Activated naive CD4-positive, alpha-beta T cell (primary cell): Measurements from ENCODE around the gene KARS1.

ENCODE experiments used
- DNase-seq, 4 experiments: peaks; one replicate each; lab custom pipeline; 2025; lab: John Stamatoyannopoulos, UW

KARS1 gene

GRCh38 chr16:75647492-75648264, at the start of gene KARS1, which contains the start of gene TERF2IP:
KARS1 (minus strand) TSS chr16:75647665; CDS start chr16:75647639, 26 bp downstream.
TERF2IP (plus strand) TSS chr16:75647773; CDS start chr16:75647883, 110 bp downstream.
- peak; percentile 81 to 95 (median 87) for DNase-seq

DNA sequence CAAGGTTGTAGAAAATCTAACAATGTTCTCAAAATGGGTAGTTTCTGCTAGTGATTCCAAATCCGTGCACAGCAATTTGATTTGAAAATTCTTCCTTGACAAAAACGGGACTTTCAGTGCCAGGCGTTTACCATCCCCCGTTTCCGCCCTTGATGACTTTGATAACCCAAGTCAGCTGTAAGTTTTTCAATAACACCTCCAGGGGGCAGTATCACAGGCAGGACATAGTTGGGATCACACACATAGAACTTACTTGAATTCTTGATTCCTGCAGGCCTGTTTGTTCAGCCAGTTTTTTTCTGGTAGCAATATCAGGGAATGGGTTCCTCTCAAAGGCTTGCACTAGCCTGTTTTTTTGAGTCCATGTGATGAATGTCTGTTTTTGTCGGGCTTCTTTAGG, 48.2 kb upstream of the KARS1 start:
- DNase-seq, result no peak

GRCh38 chr16:75687361-75687760, 39.9 kb upstream of the KARS1 start:
- no peak for DNase-seq

GRCh38 chr16:75682308-75682707, 34.8 kb upstream of the KARS1 start:
- DNase-seq, result no peak

- no peak for DNase-seq
These were observed 31.9 kb upstream of the KARS1 start for GRCh38 chr16:75679366-75679765.

DNA sequence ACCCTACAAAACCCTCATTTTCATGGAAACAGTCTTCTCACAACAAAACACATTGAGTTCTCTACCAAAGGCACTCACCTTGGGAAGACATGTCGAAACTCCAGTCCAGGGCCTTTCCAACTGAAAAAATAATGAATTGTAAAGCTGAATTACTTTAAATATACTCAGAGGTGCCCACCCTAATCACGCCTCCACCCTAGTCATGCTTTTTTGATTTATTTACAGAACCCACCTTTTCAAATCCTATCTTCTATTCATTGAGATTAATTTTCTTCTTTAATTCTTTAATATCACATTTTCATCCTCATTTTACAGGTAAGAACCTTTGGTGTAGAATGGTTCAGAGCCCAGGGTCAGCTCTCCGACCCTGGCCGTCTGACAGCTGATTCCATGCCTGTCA, 29.4 kb upstream of the KARS1 start, which contains the start of gene CPHXL2:
Gene CPHXL2, minus strand, starts transcription at position 101 of the 400 bp plus-strand sequence. Its CDS starts 10 bp downstream, at position 91.
- no peak for DNase-seq

DNA sequence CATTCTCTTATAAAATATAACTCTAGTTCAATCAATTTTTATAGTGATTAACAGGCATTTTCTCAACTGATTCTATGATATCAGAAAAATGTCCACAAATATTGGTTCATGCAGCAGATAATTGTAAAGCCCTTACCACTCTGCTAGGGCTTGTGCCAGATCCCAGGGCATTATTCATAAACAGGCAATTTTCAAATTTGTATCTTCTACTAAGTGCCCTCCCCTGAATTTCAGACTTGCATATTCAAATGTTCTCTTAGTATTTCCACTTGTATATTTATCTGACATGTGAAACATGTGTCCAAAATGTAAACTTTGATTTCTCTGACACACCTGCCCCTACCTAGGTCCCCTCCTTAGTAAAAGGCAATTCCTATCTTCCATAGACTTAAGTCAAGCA, 20.0 kb upstream of the KARS1 start:
- no peak for DNase-seq

DNA sequence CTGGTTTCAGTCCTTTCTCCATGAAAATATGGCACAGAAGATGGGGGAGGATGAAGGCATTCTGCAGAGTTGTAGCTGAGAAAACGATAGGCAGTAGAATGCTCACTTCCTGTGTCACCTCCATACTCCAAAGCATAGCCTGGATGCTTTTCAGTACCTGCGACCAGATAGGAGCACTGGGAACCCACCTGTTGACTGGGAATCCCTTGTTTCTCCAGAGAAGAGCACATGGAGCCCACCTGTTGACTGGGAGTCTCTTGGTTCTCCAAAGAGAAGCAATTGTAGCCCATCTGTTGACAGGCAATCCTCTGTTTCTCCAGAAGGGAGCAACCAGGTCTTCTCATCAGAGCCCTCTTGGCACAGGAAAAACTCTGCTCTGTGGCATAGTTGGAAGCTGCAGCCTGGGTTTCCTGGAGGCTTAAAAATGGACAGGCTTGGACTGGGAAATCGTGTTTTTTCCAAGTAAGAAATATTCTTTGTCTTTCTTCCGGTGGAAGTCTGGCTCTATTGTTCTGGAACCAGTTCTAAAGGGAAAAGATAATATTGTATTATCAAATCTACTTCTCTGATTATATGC, 13.3 kb upstream of the KARS1 start:
- DNase-seq, result no peak

DNA sequence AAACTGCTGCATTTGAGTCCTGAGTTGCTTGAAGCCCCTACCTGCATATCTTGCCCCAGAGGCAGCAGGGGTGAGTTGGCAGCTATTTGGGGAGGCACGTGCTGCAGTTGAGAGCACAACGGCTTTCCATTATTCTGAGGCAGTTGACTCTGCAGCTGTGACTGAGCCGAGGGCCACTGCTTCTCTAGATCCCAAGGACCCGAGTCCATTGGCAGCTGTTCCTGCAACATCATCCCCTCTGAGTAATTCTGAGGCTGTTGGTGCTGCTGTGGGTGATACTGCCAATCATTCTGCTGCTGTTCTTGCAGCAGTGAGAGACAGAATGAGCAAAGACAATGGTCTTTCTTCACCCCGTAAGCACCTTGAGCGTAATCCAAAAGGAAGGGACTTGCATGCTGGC, 12.9 kb upstream of the KARS1 start:
- no peak for DNase-seq

GRCh38 chr16:75658175-75658574, 10.7 kb upstream of the KARS1 start:
- DNase-seq, result no peak

DNA sequence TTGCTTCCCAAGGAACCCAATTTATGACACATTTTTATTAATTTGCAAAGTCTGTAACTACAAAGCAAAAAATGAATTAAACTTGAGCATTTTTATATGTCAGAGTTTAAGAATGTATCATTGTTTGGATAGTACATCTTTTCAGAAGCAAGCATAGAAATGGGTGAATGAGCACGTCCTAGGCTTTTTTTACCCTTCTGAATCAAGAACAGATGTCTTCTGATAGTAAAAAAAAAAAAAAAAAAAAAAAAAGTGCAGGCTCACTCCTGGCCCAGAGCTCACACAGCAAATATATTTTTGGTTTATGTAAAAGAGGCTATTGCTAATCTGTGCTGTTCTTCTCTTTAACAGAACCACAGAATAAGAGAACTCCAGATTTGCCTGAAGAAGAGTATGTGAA, 6.5 kb upstream of the KARS1 start:
- DNase-seq, result no peak

- peak; percentile 53 to 83 (median 73) for DNase-seq
These were observed 1.0 kb upstream of the KARS1 start for GRCh38 chr16:75648265-75649076.

DNA sequence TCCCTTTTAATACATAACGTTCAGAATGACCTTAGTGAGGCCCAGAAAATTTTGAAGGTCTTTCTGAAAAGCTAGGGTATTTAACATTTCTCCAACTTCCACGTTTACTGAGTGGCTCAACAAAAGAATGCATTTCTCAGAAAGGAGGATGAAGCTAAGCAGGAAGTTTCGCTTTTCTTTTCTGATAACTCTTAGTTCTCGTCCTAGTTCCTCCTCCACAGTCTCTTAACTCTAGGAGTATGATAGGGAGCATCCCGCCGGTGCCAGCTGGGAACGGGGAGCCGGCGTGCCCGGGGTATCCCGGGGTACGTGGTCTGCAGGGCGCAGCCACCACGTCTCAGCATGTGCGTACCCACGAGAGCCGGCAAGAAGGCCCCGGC, 363 bp downstream of the KARS1 start:
- no peak for DNase-seq

DNA sequence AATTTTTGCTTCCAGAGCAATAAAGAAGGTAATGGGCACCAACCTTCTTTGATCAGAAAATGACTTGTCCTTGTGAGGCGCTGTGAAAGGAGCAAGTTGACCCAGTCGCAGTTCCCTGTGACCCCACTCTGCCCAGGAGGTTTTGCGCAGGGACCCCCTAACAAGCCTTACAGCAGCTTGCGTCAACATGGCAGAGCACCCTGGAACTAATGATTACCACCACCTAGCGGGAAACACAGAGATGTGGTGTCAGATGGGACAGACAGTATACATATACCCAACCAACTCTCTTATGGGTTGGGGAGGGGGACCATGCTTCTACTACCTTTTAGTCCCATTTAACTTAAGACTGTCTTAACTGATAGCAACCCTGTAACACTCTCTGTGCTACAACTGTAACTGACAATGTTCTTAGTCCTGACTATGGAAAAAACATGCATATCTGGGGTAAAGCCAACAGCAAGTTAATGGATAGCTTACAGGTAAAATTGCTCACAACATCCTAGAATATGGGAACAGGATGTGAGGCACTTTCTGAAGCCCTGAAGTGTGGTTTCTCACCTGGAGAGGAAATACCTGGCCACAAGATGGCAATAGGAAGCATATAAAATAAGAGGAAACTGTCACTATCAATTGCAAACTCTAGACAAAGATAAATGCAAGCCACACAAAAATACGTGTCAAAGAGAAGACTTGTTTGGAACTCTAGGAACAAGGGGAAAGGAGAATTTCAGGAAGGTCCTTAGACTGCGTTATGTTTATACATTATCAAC, 3.0 kb downstream of the KARS1 start:
- no peak for DNase-seq

GRCh38 chr16:75640598-75640997, 6.9 kb downstream of the KARS1 start:
- DNase-seq, result no peak

DNA sequence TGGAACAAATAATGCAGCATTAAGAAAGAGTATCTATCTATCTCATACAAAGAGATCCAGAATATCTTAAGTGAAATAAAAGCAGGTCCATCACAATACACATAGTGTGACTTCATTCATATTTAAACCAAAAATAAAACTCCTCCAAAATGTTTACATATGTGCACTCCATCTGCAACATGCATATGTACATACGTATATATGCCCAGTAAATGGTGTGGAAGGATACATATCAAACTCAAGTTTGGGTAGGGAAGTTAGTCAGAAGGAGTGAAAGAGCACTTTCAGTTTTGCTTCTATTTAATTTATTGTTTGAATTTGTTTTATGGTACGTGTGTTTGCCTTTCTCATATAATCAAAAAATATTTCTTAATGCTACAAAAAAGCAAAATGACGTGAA, 12.4 kb downstream of the KARS1 start:
- DNase-seq, result no peak

- DNase-seq, result no peak
These were observed 14.6 kb downstream of the KARS1 start for GRCh38 chr16:75632857-75633256.

DNA sequence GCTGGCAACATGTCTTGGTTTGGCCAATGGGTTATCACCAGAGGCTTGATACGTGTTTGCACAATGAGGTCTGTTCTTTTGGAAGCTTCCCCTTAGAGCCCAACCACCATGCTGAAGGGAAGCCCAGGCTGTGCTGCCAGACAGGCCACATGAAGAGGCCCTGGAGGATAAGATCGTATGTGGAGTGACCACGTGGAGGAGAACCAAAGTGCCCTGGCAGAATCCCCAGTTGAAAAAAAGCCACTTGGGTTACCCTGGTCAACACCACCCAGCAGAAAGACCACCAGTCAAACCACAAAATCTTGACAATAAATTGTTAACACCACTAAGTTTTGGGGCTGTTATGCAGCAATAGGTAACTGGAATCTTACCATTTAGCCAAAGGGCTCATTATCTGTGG, 17.4 kb downstream of the KARS1 start:
- no peak for DNase-seq

DNA sequence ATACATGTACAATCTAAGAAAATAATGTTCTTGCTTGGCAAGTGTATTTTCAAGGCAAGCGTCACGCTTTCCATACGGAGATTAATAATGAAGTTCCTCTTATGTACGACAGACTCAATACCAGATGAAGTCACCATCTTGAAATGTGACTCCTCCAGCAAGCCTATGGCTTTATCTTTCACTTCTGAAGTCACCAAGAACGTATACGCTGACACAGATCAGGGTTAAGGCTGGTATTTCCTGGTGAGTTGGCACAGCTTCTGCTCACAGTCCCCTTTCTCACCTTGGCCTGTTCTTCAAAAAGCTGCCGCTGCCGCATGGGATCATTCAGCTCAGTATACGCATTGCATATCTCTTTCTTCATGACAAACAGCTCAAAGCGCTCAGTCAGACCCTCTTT, 18.3 kb downstream of the KARS1 start:
- DNase-seq, result no peak

DNA sequence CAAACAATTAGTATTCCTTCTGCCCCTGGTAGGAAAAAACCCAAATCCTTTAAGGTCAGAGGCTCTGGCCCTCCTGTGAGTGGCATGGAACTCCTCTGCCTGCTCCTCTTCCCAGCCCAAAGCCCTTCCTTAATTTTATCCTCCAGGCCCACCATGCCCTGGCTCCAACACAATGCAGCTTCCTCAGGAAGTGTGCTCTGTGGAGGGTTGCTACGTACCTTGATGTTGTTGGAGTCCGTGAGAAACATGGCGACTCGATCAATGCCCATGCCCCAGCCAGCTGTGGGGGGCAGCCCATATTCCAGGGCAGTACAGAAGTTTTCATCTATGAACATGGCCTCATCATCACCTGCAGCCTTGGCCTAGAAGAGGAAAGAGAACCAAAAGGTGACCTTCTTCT, 19.1 kb downstream of the KARS1 start:
- no peak for DNase-seq

DNA sequence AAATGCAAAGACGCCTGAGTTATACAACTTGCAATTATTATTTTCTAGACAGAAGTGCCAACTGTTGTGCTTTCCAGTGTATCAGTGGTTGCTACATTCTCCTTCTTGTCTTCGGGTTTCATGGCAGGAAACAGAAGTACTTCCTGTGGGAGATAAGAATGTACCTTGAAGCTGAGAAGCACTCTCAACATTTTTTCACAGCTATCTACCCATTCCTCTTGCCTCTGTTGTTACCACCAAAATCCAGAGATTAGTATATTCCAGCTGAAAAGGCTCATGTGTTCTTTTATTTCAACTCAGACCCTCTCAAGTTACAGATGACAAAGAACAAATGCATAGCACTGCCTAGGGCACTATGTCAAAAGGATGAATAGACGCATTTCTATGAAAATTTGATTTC, 19.6 kb downstream of the KARS1 start:
- DNase-seq, result no peak

DNA sequence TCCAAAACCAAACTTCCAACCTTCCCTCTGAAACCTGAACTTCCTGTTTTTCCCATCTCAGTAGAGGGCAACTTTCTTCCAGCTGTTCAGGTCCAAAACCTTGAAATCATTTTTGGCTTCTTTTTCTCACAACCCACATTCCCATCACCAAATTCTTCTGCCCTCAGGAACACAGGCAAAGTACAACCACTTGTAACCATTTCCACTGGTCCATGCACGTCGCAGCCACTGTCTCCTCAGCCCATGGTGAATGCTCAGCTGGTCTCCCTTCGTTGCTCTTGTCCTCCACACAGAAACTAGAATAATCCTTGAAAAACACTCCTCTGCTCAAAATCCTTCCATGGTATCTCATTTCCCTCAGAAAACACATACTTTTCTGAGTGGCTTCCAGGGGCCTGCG, 20.7 kb downstream of the KARS1 start:
- DNase-seq, result no peak
